Measurements from ENCODE around the gene ALDH1A2.
A peak's percentile ranks its signal among the peaks of the same experiment; 100 is the strongest.
"Not testable (repeated sequence)": the region's sequence is repeated elsewhere in the genome, so short reads cannot be mapped to it uniquely, and the experiment has no call there.

Gene ALDH1A2

GRCh38 chr15:58065445-58066041 lies at the start of gene ALDH1A2:
TSS of gene ALDH1A2 (minus strand) at chr15:58065711. CDS start at chr15:58065650, 61 bp downstream.
- Histone ChIP-seq H3K36me3 (ENCODE audit: control insufficient read depth in 1 of 2, insufficient read depth in 2 of 2, low read length in 2 of 2) (no peaks in the 10 kb centered on the region), H3K9me3 (ENCODE audit: control insufficient read depth in 1 of 2, low read length in 2 of 2) (no peaks in the 10 kb centered on the region), H3K27me3 (ENCODE audit: low read depth, low read length) (peaks cover 45% of the 10 kb centered on the region), H3K4me3 (ENCODE audit: low read depth in 1 of 2, low read length in 2 of 2) (peak within 1 kb of the TSS; percentile 37 to 70), H3K4me1 (ENCODE audit: control insufficient read depth in 1 of 2, insufficient read depth in 2 of 2, low read length in 2 of 2) (peaks cover 0 to 18% of the 10 kb centered on the region in 2 donors), H3K27ac (ENCODE audit: low read length) (no peak within 1 kb of the TSS)

DNA sequence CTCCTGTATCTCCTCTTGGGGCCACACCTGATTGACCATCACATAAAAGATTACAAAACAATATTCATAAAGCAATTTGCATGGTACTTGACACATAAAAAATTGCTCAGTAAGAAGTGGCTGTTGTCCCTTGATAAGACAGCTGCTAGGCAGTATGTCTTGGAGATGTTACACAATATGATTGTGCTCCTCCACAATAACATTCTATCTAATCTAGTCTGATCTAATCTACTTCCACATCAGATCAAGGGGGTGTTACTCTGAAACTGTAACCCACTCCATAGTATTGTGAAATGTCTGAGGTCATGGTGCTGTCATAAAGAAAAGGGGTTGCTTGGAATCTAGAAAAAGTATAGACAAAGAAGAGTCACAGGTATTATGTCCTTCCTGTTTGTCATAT lies 49.3 kb upstream of the ALDH1A2 start:
- H3K4me1 ChIP-seq (ENCODE audit: control insufficient read depth in 1 of 2, insufficient read depth in 2 of 2, low read length in 2 of 2), result no peaks in the 10 kb centered on the region
- H3K4me3 ChIP-seq (ENCODE audit: low read depth in 1 of 2, low read length in 2 of 2), result no peak overlapping the region
- no peak overlapping the region for H3K27ac ChIP-seq (ENCODE audit: low read length)
- H3K9me3 ChIP-seq (ENCODE audit: control insufficient read depth in 1 of 2, low read length in 2 of 2), result no peaks in the 10 kb centered on the region
- no peaks in the 10 kb centered on the region for H3K36me3 ChIP-seq (ENCODE audit: control insufficient read depth in 1 of 2, insufficient read depth in 2 of 2, low read length in 2 of 2)
- H3K27me3 ChIP-seq (ENCODE audit: low read depth, low read length), result no peaks in the 10 kb centered on the region

- no peaks in the 10 kb centered on the region for H3K27me3 ChIP-seq (ENCODE audit: low read depth, low read length)
- no peak overlapping the region for H3K4me3 ChIP-seq (ENCODE audit: low read depth in 1 of 2, low read length in 2 of 2)
- H3K36me3 ChIP-seq (ENCODE audit: control insufficient read depth in 1 of 2, insufficient read depth in 2 of 2, low read length in 2 of 2), result no peaks in the 10 kb centered on the region
- no peak overlapping the region for H3K27ac ChIP-seq (ENCODE audit: low read length)
- H3K4me1 ChIP-seq (ENCODE audit: control insufficient read depth in 1 of 2, insufficient read depth in 2 of 2, low read length in 2 of 2), result no peaks in the 10 kb centered on the region
- no peaks in the 10 kb centered on the region for H3K9me3 ChIP-seq (ENCODE audit: control insufficient read depth in 1 of 2, low read length in 2 of 2)
These were observed 48.9 kb upstream of the ALDH1A2 start for GRCh38 chr15:58114388-58114787.

DNA sequence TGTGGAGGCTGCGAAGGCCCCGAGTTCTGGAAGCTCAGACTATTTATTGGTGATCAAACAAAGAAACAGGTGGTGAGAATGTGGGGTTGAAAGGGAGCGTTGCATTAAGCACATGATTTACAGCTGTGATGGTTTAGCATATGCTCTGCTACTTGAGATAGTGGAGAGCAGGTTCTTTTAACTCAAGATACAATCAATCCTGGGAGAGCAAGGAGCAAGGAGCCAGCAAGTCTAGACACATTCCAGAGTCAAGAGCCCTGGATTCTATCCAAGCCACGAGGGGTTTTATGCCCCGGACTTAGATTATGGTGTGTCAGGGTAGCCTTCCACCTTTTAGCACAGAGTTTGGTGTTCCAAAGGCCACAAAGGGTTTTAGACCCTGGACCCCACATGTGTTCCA lies 47.8 kb upstream of the ALDH1A2 start:
- not testable (repeated sequence) for H3K27me3 ChIP-seq (ENCODE audit: low read depth, low read length); H3K4me3 ChIP-seq (ENCODE audit: low read depth in 1 of 2, low read length in 2 of 2); H3K36me3 ChIP-seq (ENCODE audit: control insufficient read depth in 1 of 2, insufficient read depth in 2 of 2, low read length in 2 of 2); H3K27ac ChIP-seq (ENCODE audit: low read length); H3K9me3 ChIP-seq (ENCODE audit: control insufficient read depth in 1 of 2, low read length in 2 of 2); H3K4me1 ChIP-seq (ENCODE audit: control insufficient read depth in 1 of 2, insufficient read depth in 2 of 2, low read length in 2 of 2)

DNA sequence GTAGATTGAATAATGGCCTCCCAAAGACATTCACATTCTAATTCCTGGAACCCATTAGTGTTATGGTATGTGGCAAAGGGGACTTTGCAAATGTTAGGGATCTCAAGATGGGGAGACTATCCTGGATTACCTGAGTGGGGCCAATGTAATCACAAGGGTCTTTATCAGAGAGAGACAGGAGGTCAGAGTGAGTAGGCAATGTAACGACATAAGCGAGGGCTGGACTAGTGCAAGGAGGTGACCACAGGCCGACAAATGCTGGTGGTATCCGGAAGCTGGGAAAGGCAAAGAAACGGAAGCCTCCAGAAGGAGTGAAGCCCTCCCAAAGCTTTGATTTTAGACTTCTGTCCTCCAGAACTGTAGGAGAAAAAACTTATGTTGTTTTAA lies 46.2 kb upstream of the ALDH1A2 start:
- no peaks in the 10 kb centered on the region for H3K27me3 ChIP-seq (ENCODE audit: low read depth, low read length)
- no peaks in the 10 kb centered on the region for H3K36me3 ChIP-seq (ENCODE audit: control insufficient read depth in 1 of 2, insufficient read depth in 2 of 2, low read length in 2 of 2)
- H3K9me3 ChIP-seq (ENCODE audit: control insufficient read depth in 1 of 2, low read length in 2 of 2), result no peaks in the 10 kb centered on the region
- H3K27ac ChIP-seq (ENCODE audit: low read length), result no peak overlapping the region
- H3K4me3 ChIP-seq (ENCODE audit: low read depth in 1 of 2, low read length in 2 of 2), result no peak overlapping the region
- no peaks in the 10 kb centered on the region for H3K4me1 ChIP-seq (ENCODE audit: control insufficient read depth in 1 of 2, insufficient read depth in 2 of 2, low read length in 2 of 2)

DNA sequence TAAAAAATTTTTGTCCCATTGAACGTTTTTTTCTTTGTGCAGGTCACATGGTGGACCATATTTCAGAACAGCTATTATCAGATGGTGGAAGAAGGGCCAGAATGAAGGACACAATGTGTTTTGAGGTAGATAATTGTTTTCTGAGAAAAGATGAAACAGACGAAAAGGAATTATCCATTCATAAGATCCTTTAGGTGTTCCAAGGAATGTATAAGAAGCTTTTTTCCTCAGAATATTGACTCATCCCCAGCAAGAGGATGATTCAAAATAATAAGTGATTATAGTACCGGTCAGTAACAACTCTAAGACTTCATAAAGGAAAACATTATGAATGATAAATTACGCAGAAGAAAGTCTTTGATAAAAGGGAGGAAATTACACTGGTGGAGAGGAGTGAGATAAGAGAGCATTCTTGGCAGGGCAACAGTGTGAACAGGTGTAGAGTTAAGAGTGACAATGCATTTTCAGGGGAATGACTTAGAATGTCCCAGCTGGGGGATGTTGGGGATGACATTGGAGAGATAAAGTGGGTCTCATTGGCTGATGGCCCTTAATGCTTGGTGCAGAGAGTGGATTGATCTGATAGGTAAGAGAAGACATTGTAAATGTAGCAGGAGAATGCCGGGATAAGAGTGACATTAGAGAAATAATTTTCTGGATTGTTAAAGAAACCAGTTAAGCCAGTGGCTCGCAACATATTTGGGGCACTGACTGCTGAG lies 45.6 kb upstream of the ALDH1A2 start:
- Histone ChIP-seq H3K36me3 (ENCODE audit: control insufficient read depth in 1 of 2, insufficient read depth in 2 of 2, low read length in 2 of 2) (no peaks in the 10 kb centered on the region), H3K27me3 (ENCODE audit: low read depth, low read length) (no peaks in the 10 kb centered on the region), H3K9me3 (ENCODE audit: control insufficient read depth in 1 of 2, low read length in 2 of 2) (no peaks in the 10 kb centered on the region), H3K4me1 (ENCODE audit: control insufficient read depth in 1 of 2, insufficient read depth in 2 of 2, low read length in 2 of 2) (no peaks in the 10 kb centered on the region), H3K27ac (ENCODE audit: low read length) (no peak overlapping the region), H3K4me3 (ENCODE audit: low read depth in 1 of 2, low read length in 2 of 2) (no peak overlapping the region)

DNA sequence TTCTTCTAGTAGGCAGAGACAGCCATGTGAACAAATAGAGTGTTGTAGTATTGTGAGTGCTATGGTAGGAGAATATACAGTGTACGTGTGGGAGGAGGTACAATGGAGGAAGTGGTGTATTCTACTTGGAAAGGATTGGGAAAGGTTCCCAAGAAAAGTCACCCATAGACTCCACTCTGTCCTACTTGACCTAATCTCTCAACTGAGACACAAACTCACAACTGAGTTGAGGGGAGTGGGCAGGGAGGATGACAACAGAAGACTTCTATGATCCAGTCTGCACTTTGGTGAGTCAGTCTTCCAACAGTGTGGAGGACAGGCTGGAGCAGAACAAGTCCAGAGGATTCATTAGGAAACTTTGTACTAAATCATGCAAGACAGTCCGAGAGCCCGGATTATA lies 43.9 kb upstream of the ALDH1A2 start:
- H3K4me1 ChIP-seq (ENCODE audit: control insufficient read depth in 1 of 2, insufficient read depth in 2 of 2, low read length in 2 of 2), result no peaks in the 10 kb centered on the region
- no peaks in the 10 kb centered on the region for H3K9me3 ChIP-seq (ENCODE audit: control insufficient read depth in 1 of 2, low read length in 2 of 2)
- no peak overlapping the region for H3K27ac ChIP-seq (ENCODE audit: low read length)
- no peaks in the 10 kb centered on the region for H3K27me3 ChIP-seq (ENCODE audit: low read depth, low read length)
- H3K36me3 ChIP-seq (ENCODE audit: control insufficient read depth in 1 of 2, insufficient read depth in 2 of 2, low read length in 2 of 2), result no peaks in the 10 kb centered on the region
- H3K4me3 ChIP-seq (ENCODE audit: low read depth in 1 of 2, low read length in 2 of 2), result no peak overlapping the region

DNA sequence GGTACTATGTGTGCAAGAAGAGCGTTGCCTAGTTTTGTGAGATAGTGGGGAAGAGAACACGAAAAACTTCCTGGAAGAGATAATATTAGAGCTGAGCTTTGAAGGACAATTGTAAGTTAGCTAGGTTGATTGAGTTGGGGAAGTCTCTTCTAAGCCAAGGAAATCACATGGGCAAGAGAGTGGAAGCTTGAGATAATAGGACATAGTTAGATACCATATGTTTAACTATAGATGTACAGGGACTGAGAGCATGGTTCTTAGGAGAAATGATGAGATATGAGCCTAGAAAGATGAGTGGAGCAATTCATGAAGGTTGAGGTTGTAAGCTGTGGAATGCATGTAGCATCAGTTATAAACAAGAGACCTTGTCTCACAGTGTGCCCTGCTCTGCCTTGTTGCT lies 42.6 kb upstream of the ALDH1A2 start:
- Histone ChIP-seq H3K36me3 (ENCODE audit: control insufficient read depth in 1 of 2, insufficient read depth in 2 of 2, low read length in 2 of 2) (no peaks in the 10 kb centered on the region), H3K9me3 (ENCODE audit: control insufficient read depth in 1 of 2, low read length in 2 of 2) (no peaks in the 10 kb centered on the region), H3K4me1 (ENCODE audit: control insufficient read depth in 1 of 2, insufficient read depth in 2 of 2, low read length in 2 of 2) (no peaks in the 10 kb centered on the region), H3K27me3 (ENCODE audit: low read depth, low read length) (no peaks in the 10 kb centered on the region), H3K27ac (ENCODE audit: low read length) (no peak overlapping the region), H3K4me3 (ENCODE audit: low read depth in 1 of 2, low read length in 2 of 2) (no peak overlapping the region)

DNA sequence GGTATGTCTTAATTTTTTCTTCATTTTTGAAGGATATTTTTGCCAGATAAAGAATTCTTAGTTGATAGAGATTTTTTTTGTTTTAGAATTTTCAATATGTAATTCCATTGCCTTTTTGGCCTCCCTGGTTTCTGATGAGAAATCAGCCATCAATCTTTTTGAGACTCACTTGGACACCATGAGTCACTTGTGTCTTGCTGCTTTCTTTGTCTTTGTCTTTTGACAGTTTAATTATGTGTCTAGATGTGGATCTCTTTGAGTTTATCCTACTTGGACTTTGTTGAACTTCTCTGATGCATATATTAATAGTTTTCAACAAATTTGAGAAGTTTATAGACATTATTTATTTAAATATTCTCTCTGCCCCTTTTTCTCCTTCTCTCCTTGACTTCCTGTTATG lies 38.0 kb upstream of the ALDH1A2 start:
- Histone ChIP-seq H3K4me3 (ENCODE audit: low read depth in 1 of 2, low read length in 2 of 2) (no peak overlapping the region), H3K27me3 (ENCODE audit: low read depth, low read length) (no peaks in the 10 kb centered on the region), H3K4me1 (ENCODE audit: control insufficient read depth in 1 of 2, insufficient read depth in 2 of 2, low read length in 2 of 2) (no peaks in the 10 kb centered on the region), H3K36me3 (ENCODE audit: control insufficient read depth in 1 of 2, insufficient read depth in 2 of 2, low read length in 2 of 2) (no peaks in the 10 kb centered on the region), H3K27ac (ENCODE audit: low read length) (no peak overlapping the region), H3K9me3 (ENCODE audit: control insufficient read depth in 1 of 2, low read length in 2 of 2) (no peaks in the 10 kb centered on the region)

- Histone ChIP-seq H3K4me1 (ENCODE audit: control insufficient read depth in 1 of 2, insufficient read depth in 2 of 2, low read length in 2 of 2) (no peaks in the 10 kb centered on the region), H3K9me3 (ENCODE audit: control insufficient read depth in 1 of 2, low read length in 2 of 2) (peaks cover 0 to 4% of the 10 kb centered on the region in 2 donors), H3K36me3 (ENCODE audit: control insufficient read depth in 1 of 2, insufficient read depth in 2 of 2, low read length in 2 of 2) (no peaks in the 10 kb centered on the region), H3K27me3 (ENCODE audit: low read depth, low read length) (no peaks in the 10 kb centered on the region), H3K27ac (ENCODE audit: low read length) (no peak overlapping the region), H3K4me3 (ENCODE audit: low read depth in 1 of 2, low read length in 2 of 2) (no peak overlapping the region)
These were observed 31.1 kb upstream of the ALDH1A2 start for GRCh38 chr15:58096529-58097084.

DNA sequence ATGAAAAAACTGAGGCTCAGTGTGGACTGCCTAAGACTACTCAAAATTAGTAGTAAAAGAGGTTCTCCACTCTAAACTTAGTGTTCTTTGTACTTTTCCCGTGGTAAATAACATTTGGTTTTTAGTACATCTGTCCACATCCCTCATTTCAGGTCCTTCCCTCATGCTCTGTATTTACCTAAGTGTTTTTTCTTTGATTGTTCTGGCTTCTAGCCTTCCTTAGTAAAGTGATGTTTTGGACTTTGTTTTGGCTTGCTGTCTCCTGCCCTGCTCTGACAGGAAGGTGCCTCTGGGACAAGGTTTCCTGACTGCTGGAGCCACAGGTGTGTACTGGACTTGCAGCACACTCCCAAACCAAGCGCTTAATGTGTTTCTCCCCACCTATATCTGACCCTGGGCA lies 29.9 kb upstream of the ALDH1A2 start:
- Histone ChIP-seq H3K27ac (ENCODE audit: low read length) (no peak overlapping the region), H3K9me3 (ENCODE audit: control insufficient read depth in 1 of 2, low read length in 2 of 2) (peaks cover 0 to 4% of the 10 kb centered on the region in 2 donors), H3K36me3 (ENCODE audit: control insufficient read depth in 1 of 2, insufficient read depth in 2 of 2, low read length in 2 of 2) (no peaks in the 10 kb centered on the region), H3K4me3 (ENCODE audit: low read depth in 1 of 2, low read length in 2 of 2) (no peak overlapping the region), H3K4me1 (ENCODE audit: control insufficient read depth in 1 of 2, insufficient read depth in 2 of 2, low read length in 2 of 2) (no peaks in the 10 kb centered on the region), H3K27me3 (ENCODE audit: low read depth, low read length) (no peaks in the 10 kb centered on the region)
